T47D (cell line): Measurements from ENCODE around the gene MEAK7.
A peak's percentile ranks its signal among the peaks of the same experiment; 100 is the strongest.

Experiments used
- DNase-seq, 2 experiments: peaks; one replicate each; pipeline versions ENCODE4 v3.0.0 to v3.0.0-alpha.2; 2011 to 2012; ENCODE audit warnings: low read depth in 1 of 2, low spot score in 1 of 2
- JUND ChIP-seq: IDR thresholded peaks from 2 replicates; pipeline ENCODE4 v1.6.1; 2012; ENCODE audit warnings: low read depth
- in situ Hi-C: cut with HindIII; loops from 2 replicates; pipeline ENCODE4 v1.10.0; 2016; ENCODE audit warnings: low sequenced_read_pairs, low pct_unique_long_range_greater_than_20kb

The MEAK7 gene

GRCh38 chr16:84486126-84486525 is 18.3 kb downstream of the MEAK7 start:
- DNase-seq: no peak
- no peak for TF ChIP-seq JUND
- in situ Hi-C loops: no loop called here

DNA sequence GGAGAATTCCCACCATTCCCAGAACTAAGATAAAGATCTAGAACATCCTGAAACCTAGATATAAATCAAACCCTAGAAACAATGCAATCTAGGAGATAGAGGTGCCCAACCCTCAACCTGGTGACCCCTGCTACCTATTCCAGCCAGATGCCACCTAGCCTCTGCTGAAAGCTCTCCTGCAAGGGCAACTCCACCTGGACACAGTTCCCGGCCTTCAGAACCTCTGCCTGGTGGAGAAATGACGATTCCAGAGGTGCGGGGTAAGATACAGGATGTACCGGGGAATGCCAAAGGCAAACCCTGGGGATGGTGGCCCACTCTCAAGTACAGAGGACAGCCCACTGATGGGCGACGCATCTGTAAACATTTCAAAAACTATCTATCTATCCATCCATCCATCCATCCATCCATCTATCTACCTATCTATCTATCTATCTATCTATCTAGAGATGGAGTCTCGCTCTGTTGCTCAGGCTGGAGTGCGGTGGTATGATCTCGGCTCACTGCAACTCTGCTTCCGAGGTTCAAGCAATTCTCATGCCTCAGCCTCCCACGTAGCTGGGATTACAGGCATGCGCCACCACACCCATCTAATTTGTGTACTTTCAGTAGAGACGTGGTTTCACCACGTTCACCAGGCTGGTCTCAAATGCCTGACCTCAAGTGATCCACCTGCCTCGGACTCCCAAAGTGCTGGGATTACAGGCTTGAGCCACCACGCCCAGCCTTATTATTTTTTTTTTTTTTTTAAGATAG is 19.0 kb downstream of the MEAK7 start:
- in situ Hi-C loops: no loop called here
- DNase-seq: no peak
- no peak for TF ChIP-seq JUND

DNA sequence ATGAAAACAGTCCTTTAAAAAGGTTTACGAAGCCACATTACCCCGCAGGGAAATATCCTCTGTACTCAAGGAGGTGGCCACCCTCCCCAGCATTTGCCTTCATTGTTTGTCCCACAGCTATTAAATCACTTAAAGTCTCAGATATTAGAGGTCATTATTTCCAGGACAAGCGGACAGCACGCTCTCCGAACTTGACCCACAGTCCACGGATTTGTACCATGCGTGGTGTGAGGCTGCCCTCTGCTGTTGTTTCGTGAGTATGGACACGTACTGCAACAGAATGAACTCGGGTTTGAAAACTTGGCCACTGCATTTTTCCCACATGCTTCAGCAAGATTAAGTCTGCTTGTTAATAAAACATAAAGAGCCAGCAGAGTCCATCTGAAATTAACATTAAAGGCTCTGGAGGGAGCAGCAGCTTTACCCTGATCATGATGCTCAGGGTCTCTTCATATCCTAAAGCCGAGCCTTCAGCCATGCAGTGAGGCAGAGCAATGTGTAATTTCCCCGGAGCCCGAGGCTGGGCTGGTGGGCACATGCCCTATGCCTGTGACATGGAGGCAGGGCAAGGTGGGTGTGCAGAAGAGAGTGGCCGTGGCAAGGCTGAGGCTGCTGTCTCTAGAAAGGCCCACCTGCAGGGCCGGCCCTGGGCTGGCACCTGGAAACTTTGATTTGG is 19.7 kb downstream of the MEAK7 start:
- in situ Hi-C loops: no loop called here
- no peak for TF ChIP-seq JUND
- peak; percentile 66 to 81 for DNase-seq

DNA sequence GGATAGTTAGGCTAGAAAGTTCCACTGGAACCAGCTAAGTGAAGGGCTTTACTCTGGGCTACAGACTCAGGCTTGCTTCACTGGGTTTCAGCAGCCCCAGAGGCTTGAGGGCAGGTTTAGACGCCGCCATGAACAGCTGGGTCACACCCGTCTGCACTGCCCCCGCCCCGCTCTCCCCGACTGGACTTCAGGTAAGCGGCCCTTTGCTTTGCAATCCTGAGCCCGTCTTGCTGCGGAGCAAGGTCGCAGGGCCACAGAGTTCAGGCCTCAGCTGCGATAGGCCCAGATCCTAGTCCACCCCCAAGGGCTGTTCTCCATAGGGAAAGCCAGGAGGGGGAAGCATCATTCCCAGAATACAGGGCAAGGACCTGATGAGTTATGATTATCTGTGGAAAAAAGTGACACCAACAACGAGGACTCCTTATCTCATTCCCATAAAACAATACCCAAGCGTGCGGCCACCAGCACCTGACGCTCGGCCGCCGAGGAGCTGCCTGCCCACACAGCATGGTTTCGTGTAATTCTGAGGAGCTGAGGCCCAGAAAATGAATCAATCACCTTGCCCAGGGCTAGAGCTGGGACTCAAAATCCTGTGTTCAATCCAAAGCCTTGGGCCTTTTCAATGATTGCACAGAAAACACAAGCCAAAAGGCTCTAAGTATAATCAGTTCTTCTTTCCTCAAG is 20.4 kb downstream of the MEAK7 start:
- TF ChIP-seq JUND: no peak
- DNase-seq: no peak
- in situ Hi-C loops: no loop called here

- DNase-seq: no peak
Measured at GRCh38 chr16:84482951-84483881, 21.2 kb downstream of the MEAK7 start.

DNA sequence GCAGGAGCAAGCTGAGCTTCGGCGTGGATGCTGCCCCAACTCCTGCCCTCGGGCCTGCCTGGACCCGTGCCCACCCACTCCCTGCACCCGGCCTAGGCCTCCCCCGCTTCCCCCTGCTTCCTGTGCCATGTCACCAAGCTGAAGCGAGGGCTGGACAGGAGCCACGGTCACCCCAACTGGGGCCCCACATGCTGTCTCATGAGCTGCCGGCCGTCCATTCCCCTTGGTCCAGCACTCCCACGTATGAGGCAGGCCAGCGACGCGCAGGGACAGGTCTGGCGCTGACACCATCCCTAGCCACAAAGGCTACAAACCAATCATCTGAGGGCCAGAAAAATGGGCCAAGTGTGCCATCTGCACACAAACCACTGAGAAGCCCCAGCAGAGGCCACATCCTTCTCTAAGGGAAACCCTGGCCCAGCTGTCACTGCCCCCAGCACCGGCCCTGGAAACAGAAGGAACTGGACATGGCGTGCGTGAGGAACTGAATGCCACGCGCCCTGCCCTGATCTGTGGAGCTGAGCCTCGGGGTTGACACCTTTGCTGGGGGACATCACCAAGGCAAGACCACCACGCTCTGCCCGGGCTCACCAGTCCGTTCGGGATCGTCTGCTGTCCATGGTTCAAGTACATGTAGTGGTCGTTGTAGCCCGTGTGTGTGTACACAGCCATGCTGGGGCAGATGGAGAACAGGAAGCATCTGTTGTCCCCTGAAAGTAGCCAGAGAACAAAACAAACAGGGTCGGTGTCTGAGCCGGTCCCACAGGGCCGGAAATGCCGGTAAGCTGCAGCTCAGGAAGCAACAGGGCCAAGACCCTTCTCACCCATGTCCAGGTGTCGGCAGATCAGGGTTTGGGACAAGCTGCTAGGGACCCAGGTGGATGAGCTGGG is 22.2 kb downstream of the MEAK7 start:
- no peak for TF ChIP-seq JUND
- DNase-seq: no peak
- in situ Hi-C loops: no loop called here

More at GRCh38 chr16:84482951-84483881, 21.2 kb downstream of the MEAK7 start:
- in situ Hi-C loops: no loop called here
- no peak for TF ChIP-seq JUND

DNA sequence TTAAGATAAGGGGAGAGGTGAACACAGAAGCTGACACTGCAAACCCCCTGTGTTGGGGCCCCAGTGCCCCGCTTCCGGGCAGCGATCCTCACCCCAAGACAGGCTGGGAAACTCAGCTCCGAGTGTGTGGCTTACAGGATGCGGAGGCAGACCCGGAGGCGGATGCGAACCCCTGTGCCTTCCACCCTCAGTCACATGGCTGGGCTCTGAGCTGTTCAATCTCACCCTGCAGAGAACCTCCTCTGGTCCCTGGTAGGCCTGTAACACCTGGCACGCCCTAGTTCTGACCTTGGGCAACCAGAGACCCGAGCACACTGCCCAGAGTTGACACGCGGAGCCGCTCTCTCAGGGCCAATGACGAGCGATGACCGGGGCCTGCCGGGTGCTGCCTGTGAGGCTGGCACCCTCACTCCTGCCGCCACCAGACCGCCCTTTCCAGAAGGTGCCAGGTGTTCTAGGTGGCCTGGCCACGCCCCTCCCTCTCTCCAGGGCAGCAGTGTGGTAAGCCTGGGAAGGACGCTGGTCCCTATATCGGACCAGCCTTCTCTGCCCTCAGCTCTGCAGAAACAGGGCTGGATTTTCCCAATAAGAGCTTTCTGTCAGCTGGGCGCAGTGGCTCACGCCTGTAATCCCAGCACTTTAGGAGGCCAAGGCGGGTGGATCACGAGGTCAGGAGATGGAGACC is 23.3 kb downstream of the MEAK7 start:
- TF ChIP-seq JUND: no peak
- no peak for DNase-seq
- in situ Hi-C loops: no loop called here

DNA sequence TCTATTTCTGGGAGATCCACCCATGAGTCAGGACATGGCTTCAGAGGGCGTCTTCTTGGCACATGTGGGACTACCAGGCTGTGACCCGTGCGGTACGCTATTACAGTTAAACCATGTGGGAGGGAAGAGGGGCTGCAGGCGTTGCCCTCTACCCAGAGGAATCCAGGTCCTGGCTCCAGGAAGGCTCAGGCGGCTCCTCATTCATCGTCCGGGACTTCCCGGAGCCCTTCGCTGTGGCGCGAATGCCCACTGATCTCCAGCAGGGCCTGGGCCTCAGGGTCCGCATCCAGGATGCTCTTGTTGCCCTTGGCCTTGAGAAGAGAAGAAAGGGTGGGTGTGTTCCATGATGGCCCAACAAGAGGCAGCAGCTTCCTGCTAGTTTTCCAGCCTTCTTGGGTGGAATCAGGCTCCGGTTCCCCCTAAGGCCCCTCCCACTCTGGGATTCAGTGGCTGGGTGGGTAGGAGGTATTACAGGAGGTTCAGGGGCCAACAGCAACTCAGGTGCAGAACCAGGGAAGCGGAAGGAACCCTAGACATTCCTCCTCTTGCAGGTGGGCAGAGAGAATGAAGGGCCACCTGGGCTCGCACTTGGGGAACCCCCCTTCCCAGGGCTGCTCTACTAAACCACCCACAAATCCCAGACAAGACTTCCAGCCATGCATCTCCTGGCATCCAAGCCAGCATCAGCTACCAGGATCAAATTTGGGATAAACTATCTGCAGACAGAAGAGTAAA is 24.6 kb downstream of the MEAK7 start:
- in situ Hi-C loops: no loop called here
- no peak for TF ChIP-seq JUND
- no peak for DNase-seq

DNA sequence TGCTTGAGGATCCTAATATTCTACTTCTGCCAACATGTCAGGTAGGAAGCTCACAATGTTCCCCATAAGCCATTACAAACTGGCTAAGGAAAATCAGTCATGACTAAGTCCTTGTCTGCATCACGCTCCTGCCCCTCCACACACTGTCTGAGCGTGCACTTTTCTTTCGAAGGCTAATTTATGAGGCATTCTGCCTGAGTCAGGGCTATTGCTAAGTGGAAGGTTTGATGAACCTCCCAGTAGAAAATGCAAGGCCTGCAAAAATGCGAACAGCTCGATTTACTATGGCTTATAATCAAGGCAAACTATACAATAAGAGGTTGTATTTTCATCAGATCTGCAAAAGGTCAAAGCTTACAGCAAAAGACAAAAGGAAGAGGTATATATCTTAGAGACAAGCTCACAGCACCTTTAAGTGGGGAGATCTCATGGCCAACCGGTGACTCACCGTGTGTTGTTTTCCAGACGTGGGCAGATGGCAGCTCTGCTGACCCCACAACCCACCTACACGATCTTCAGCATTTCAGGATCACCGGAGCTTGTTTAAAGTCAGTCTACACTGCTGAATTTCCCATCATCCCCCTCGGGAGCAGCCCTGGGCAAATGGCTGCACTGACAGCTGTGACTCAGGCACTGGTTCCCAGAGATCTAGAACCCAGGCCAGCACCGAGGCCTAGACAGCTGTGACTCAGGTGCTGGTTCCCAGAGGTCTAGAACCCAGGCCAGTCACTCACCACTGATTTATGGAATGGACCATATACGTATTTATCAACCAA is 26.1 kb downstream of the MEAK7 start:
- in situ Hi-C loops: no loop called here
- no peak for TF ChIP-seq JUND
- DNase-seq: no peak

- no peak for DNase-seq
- no peak for TF ChIP-seq JUND
- in situ Hi-C loops: no loop called here
Measured at GRCh38 chr16:84477661-84478060, 26.8 kb downstream of the MEAK7 start.
